Natural killer cell (primary cell): Measurements from ENCODE around the gene AUTS2. TPM values are rescaled to one million over a fixed set of nuclear protein-coding genes. Genes with fewer than 3 reads are reported as not detected.

Source experiments
- ATAC-seq, 3 donors: fragments of 150-1000 bp in 2 of 3; fragments of 200-7000 bp in 1 of 3; cut with Tn5 transposase; 1 replicate in 1 of 3; 2 replicates in 2 of 3; pipeline ENCODE4 v1.10.0; 2021; ENCODE audit warnings: mild to moderate bottlenecking in 2 of 3, moderate library complexity in 2 of 3
- DNase-seq, 2 donors: peaks; one replicate each; pipeline versions ENCODE4 v3.0.0 to v3.0.0-alpha.2; 2013 to 2021; ENCODE audit warnings: mixed read lengths in 1 of 2
- H3K27ac ChIP-seq: one replicate; pipeline ENCODE4 v1.5.1; 2013; ENCODE audit warnings: mild to moderate bottlenecking, low read length
- H3K27me3 ChIP-seq: one replicate; pipeline ENCODE4 v1.6.1; 2013; ENCODE audit warnings: low read length; ENCODE audit not compliant: control insufficient read depth, insufficient read depth
- H3K36me3 ChIP-seq: one replicate; pipeline ENCODE4 v1.6.1; 2013; ENCODE audit warnings: low read length; ENCODE audit not compliant: control insufficient read depth, insufficient read depth
- H3K4me1 ChIP-seq: one replicate; pipeline ENCODE4 v1.6.1; 2013; ENCODE audit warnings: low read length; ENCODE audit not compliant: control insufficient read depth, insufficient read depth
- H3K4me3 ChIP-seq: one replicate; pipeline ENCODE4 v1.5.1; 2013; ENCODE audit warnings: low read length
- H3K9me3 ChIP-seq: one replicate; pipeline ENCODE4 v1.6.1; 2013; ENCODE audit warnings: low read length; ENCODE audit not compliant: control insufficient read depth, insufficient read depth
- H3K27ac Mint-ChIP-seq, 2 donors: one replicate each; pipeline ENCODE4 v1.8.0; 2022; ENCODE audit warnings: mild to moderate bottlenecking in 2 of 2, mixed read lengths in 2 of 2, moderate library complexity in 1 of 2
- H3K27me3 Mint-ChIP-seq, 2 donors: one replicate each; pipeline ENCODE4 v1.8.0; 2022; ENCODE audit warnings: low read depth in 2 of 2, mixed read lengths in 2 of 2
- H3K36me3 Mint-ChIP-seq: one replicate; pipeline ENCODE4 v1.8.0; 2022; ENCODE audit warnings: mixed read lengths
- H3K4me1 Mint-ChIP-seq, 2 donors: one replicate each; pipeline ENCODE4 v1.8.0; 2022; ENCODE audit warnings: mixed read lengths in 2 of 2
- H3K4me3 Mint-ChIP-seq: one replicate; pipeline ENCODE4 v1.8.0; 2022; ENCODE audit warnings: mild to moderate bottlenecking, moderate library complexity, mixed read lengths
- H3K9me3 Mint-ChIP-seq, 2 donors: one replicate each; pipeline ENCODE4 v1.8.0; 2022; ENCODE audit warnings: mixed read lengths in 2 of 2
- WGBS: methylation state at CpG from one replicate; pipeline ENCODE4 v1.1.7; 2013; ENCODE audit warnings: missing lambda C conversion rate; ENCODE audit not compliant: insufficient coverage; 5-methylcytosine and 5-hydroxymethylcytosine counted together
- intact Hi-C: fragments of 100-400 bp; cut with micrococcal nuclease; formaldehyde crosslinking; loops from one replicate; pipeline ENCODE4 v1.14.2; 2022
- total RNA-seq, 4 donors: library from RNA; stranded (reverse); fragments of 120-200 nt in 1 of 4; gene quantifications; one replicate each; pipeline versions ENCODE4 v1.2.3 to v1.2.4, GENCODE V29; 2013 to 2022
- TF ChIP-seq, protein P1 (sequence below): fragments of 200-600 bp; IDR thresholded peaks from one replicate; pipeline ENCODE4 v1.8.0; 2022; ENCODE audit warnings: antibody characterized with exemption

The AUTS2 gene
- total RNA-seq, 3 donors from 2014 or later (not counting 1 experiment from before 2014, with no cell fraction given) = 147 to 197 (median 155) TPM

DNA sequence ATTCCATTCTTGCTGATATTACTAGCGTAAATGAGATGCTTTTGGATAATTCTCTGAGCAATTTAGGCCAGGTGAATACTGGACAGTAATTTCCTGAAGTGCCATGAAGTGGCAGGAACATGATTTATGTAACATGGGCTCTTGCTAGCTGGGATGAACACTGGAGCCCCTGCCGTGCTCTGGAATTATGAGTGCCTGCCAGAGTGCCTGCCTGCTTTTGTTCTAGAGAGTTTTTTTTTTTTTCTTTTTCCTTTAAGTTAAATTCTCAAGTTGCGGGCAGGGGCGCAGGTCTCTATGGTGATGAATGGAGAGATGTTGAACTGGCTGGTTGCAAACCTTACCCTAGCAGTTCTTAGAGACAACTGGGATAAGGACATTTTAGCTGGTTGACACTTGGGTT is 165.9 kb downstream of the AUTS2 start:
- Mint-ChIP-seq H3K4me1 (peaks cover 8 to 12% of the 10 kb centered on the region in 2 donors), H3K27ac (no peak overlapping the region), H3K36me3 (no peaks in the 10 kb centered on the region), H3K9me3 (peaks cover 0 to 2% of the 10 kb centered on the region in 2 donors), H3K27me3 (no peaks in the 10 kb centered on the region), H3K4me3 (no peak overlapping the region)
- ATAC-seq = no peak
- H3K27ac ChIP-seq = no peak overlapping the region
- H3K36me3 ChIP-seq = no peaks in the 10 kb centered on the region
- DNase-seq = no peak
- no peaks in the 10 kb centered on the region for H3K4me1 ChIP-seq
- no peaks in the 10 kb centered on the region for H3K27me3 ChIP-seq
- intact Hi-C loops = no loop called here
- H3K4me3 ChIP-seq = no peak overlapping the region
- TF ChIP-seq, protein P1, sequence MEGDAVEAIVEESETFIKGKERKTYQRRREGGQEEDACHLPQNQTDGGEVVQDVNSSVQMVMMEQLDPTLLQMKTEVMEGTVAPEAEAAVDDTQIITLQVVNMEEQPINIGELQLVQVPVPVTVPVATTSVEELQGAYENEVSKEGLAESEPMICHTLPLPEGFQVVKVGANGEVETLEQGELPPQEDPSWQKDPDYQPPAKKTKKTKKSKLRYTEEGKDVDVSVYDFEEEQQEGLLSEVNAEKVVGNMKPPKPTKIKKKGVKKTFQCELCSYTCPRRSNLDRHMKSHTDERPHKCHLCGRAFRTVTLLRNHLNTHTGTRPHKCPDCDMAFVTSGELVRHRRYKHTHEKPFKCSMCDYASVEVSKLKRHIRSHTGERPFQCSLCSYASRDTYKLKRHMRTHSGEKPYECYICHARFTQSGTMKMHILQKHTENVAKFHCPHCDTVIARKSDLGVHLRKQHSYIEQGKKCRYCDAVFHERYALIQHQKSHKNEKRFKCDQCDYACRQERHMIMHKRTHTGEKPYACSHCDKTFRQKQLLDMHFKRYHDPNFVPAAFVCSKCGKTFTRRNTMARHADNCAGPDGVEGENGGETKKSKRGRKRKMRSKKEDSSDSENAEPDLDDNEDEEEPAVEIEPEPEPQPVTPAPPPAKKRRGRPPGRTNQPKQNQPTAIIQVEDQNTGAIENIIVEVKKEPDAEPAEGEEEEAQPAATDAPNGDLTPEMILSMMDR = no peak
- 97% methylated on average over 3 of the region's 4 CpGs for WGBS
- no peaks in the 10 kb centered on the region for H3K9me3 ChIP-seq

DNA sequence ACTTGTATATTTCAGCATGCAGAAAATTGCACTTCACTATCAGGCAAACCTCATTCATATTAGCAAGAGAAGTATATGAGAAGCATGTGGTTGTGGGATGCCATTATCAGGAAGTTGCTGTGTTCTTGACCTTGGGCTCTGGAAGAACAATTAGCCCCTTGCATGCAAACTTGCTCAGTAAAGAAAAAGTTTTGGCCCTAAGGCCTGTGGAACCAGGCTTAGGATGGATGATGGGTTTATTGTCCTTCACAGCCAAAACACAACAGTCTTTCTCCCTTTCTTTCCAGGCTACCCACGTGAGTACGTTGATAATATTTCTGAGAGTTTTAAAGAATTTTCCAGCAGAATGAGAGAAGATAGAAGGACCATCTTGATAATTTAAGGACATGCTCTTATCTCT is 166.4 kb downstream of the AUTS2 start:
- Histone ChIP-seq H3K4me3 (no peak overlapping the region), H3K4me1 (no peaks in the 10 kb centered on the region), H3K9me3 (no peaks in the 10 kb centered on the region), H3K27ac (no peak overlapping the region), H3K27me3 (no peaks in the 10 kb centered on the region), H3K36me3 (no peaks in the 10 kb centered on the region)
- TF ChIP-seq, protein P1 = no peak
- intact Hi-C loops = no loop called here
- Mint-ChIP-seq H3K27ac (no peak overlapping the region), H3K36me3 (no peaks in the 10 kb centered on the region), H3K27me3 (no peaks in the 10 kb centered on the region), H3K4me3 (no peak overlapping the region), H3K9me3 (peaks cover 0 to 2% of the 10 kb centered on the region in 2 donors), H3K4me1 (peaks cover 14 to 18% of the 10 kb centered on the region in 2 donors)
- no peak for ATAC-seq
- WGBS = 100% methylated on average over 2 of the region's 2 CpGs
- no peak for DNase-seq

DNA sequence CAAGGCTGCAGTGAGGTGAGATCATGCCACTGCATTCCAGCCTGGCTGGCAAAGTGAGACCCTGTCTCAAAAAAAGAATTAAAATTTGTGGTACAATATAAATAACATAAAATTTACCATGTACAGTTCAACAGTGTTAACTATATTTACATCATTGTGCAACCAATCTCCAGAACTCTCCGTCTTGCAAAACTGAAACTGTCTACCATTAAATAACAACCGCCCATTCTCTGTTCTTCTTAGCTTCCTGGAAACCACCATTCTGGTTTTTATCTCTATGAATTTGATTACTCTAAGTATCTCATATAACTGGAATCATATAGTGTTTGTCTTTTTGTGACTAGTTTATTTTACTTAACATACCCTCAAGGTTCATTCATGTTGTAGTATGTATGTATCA is 167.6 kb downstream of the AUTS2 start:
- ATAC-seq (no peak), DNase-seq (no peak)
- H3K4me1 ChIP-seq = no peaks in the 10 kb centered on the region
- no peaks in the 10 kb centered on the region for H3K36me3 ChIP-seq
- no peaks in the 10 kb centered on the region for H3K27me3 ChIP-seq
- TF ChIP-seq, protein P1 = no peak
- H3K27me3 Mint-ChIP-seq = no peaks in the 10 kb centered on the region
- no peak overlapping the region for H3K27ac ChIP-seq
- no peaks in the 10 kb centered on the region for H3K36me3 Mint-ChIP-seq
- intact Hi-C loops = no loop called here
- no peaks in the 10 kb centered on the region for H3K9me3 ChIP-seq
- peaks cover 18 to 22% of the 10 kb centered on the region in 2 donors for H3K4me1 Mint-ChIP-seq
- 58% methylated on average over 1 of the region's 2 CpGs for WGBS
- H3K9me3 Mint-ChIP-seq = peaks cover 0 to 2% of the 10 kb centered on the region in 2 donors
- H3K27ac Mint-ChIP-seq = no peak overlapping the region
- H3K4me3 ChIP-seq = no peak overlapping the region
- H3K4me3 Mint-ChIP-seq = peak overlapping the region; percentile 0

DNA sequence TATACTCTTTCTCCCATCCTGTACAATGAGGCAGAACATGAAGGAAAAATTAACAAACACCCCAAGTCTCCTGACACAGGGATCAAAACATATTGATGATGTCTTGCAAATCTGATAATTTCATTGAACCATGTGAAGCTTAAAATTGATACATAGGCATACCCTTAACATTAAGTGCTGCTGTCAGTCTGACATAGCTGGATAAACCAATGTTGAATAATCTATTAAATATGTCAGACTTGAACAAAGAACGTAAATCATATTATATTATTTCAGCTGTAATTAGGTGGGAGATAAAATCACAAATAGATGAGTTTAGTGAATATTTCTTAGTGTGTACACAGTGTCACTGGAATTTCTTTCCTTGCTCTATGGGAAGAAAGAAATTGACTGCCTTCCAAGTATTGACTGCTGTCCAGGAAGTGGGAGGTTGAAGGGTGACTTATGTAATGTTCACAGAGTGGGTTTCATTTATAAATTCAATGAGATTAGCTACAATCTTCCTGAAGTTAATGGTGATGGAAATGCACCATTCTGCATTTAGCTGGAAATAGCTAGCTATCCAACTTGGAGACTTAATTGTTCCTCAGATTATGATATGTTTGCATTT is 170.8 kb downstream of the AUTS2 start:
- Mint-ChIP-seq H3K27me3 (no peaks in the 10 kb centered on the region), H3K9me3 (peaks cover 0 to 2% of the 10 kb centered on the region in 2 donors), H3K4me3 (no peak overlapping the region), H3K36me3 (no peaks in the 10 kb centered on the region), H3K4me1 (peaks cover 18 to 21% of the 10 kb centered on the region in 2 donors), H3K27ac (no peak overlapping the region)
- WGBS = no CpG with 5 or more reads among the region's 1 CpG
- TF ChIP-seq, protein P1 = no peak
- no peak overlapping the region for H3K27ac ChIP-seq
- H3K36me3 ChIP-seq = no peaks in the 10 kb centered on the region
- no peak overlapping the region for H3K4me3 ChIP-seq
- ATAC-seq (no peak), DNase-seq (no peak)
- H3K9me3 ChIP-seq = no peaks in the 10 kb centered on the region
- H3K4me1 ChIP-seq = no peaks in the 10 kb centered on the region
- H3K27me3 ChIP-seq = no peaks in the 10 kb centered on the region
- intact Hi-C loops = no loop called here
